Measurements from ENCODE around the gene NCKAP5.

The NCKAP5 gene

DNA sequence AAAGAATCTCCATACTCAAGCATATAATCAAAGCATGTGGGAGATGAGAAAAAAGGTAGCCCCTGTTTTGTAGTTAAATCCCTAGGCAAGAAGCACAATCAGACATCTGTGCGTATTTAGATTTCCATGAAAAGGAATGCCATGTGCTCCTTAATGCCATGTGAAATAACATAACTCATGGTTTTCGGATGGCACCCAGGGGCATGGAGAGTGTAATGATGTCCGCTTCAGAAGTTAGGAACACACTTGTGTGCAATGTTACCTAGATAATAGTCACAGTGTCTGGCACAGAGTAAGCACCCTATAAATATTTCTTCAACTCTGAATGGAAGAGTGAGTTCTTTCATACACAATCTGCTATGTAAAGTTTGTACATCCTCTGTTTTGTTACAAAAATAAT, 197.0 kb downstream of the NCKAP5 start:
- DNase-seq: no peak

DNA sequence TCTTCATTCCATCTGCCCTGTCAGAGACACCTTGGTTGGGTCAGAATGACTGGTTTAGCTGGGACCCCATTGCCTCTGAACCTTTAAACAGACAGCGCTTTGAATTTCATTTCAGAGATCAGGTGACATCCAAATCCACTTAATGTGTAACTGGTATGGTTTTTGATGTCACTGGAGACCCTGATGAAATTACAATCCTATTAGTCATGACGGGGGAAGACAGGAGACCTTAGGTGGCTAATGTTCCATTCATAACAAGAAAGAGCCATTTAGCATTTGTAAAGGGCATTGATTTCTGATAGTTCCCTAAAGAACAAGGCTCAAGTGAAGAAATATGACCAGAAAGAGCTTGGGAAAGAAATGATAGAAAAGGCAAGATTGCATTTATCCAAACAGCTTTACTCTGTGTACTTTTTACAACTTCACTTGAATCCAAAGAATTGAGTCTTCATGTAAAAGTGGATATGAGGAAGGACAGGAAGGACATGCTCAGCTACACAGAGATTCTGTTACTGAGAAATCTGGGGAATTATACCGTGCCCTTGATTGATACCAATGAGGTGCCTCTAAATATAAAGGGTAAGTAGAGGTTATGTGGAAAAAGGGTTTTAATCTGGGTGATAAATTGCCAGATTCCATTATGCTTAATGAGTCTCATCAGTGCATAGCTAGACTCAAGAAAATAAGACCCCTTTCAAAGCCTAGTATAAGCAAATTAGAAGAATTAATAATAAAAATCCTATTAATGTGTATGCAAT, 198.2 kb downstream of the NCKAP5 start:
- DNase-seq: no peak

DNA sequence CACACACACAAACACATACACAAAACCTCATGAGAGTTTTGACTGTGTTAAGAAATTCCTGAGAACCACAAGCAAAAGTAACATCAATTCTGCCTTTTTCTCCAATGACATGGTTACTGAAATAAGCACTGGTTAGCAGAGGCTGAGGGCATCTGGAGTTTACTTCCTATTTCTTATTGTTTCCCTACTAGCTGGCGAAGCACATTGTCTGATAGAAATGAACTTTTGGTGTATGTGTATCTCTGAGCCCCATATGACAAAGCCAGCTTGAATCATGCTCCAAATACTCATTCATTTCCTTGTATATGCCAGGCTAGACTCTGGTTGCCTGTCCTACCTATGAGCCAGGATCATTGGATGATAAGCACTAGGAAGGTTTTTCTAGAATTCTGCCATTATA, 203.1 kb downstream of the NCKAP5 start:
- DNase-seq: no peak

DNA sequence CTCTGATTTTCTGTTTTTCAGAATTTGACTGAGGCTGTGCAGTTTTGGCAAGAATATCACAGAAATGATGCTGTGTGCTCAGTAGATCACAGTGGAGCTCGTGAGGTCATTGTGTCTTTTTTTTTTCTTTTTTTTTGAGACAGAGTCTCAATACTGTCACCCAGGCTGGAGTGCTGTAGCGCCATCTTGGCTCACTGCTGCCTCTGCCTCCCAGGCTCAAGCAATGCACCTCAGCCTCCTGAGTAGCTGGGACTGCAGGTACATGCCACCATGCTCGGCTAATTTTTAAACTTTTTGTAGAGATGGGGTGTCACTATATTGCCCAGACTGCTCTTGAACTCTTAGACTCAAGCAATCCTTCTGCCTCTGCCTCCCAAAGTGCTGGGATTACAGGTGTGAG, 203.6 kb downstream of the NCKAP5 start:
- DNase-seq: no peak

DNA sequence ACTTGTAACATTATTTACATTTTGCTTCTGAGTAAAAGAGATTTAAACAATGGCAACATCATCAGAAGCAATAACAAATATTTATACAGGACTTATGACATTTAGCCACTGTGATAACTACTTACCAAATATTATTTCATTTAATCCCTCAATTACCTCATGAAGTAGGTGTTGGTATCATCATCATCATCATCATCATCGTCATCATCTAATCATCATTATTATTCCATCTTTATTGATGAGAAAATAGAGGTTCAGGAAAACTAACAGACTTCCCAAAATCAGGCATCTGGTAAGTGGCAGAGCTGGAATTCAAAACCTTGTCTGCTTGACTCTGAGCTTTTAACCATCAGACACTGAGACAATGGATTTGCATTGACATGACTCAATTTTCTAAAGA, 204.4 kb downstream of the NCKAP5 start:
- no peak for DNase-seq

DNA sequence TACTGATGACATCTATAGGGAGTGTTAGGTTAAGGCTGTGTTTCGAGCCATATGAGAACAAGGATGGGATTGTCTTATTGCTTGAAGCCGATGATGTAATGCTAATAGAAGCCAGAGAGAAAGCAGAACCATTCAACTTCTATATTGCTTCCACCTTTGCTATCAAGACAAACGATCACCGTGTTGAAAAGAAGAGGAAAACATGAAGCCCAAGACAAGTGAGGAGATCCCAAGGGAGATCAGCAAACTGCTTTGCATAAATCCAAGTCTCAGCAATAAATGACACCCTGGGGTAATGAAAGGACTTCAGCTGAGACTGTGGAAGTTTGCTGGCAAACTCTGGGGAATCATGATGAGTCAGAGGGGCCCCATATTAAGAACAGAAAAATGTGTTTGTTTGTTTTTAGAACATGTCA, 206.2 kb downstream of the NCKAP5 start:
- no peak for DNase-seq

DNA sequence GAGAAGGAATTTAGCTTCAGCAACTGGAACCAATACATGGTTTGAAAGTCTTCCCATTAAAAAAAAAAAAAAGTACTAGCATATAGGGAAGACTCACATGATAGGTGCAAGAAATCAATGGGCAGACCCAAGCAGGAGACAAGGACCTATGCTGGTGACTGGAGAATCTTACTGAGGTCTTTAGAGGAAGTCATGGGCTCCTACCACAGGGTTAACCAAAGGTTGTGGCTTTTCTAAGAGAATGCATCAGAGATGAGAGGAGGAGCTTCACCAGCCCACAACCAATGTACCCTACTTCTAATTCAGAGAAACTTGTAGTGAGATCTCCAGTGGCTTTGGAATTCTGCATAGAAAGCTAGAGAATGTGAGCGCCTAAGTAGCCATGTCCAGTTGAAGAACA, 207.4 kb downstream of the NCKAP5 start:
- DNase-seq: no peak

DNA sequence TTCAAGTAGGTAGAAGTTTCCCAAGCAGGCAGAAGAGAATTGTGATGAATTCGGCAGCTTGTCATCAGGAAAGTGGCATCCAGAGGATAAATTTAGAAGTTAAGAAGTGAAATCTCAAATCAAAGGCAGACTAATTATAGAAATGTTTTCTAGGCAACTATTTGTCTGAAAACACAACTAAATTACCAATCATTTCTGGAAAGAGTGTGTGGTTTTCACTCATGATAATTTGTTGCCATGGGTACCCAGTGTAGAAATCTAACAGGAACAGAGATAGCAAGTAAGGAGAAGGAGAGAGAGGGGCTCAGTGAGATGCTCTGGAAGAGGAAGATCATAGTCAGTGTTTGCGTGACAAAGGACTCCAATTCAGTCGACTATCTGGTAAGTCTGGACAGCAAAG, 208.1 kb downstream of the NCKAP5 start:
- no peak for DNase-seq

DNA sequence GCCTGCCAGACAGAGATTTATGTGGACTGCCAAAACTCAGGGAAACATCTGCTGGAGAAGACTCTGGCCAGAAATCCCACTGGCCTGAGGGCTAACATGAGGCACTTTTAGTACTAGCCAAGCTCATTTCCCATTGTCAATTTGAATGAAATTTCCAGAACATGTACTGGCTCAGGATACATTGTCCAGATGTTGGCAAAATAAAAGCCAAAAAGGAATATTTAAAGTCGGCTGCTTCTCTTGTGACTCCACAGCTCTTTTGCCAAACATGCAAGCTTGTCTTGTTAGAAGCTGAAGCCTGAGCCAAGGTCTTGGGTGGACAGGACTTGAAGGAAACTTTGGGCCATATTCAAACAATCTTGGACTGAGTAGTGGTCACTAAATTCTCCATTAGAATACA, 215.5 kb downstream of the NCKAP5 start:
- DNase-seq: no peak

DNA sequence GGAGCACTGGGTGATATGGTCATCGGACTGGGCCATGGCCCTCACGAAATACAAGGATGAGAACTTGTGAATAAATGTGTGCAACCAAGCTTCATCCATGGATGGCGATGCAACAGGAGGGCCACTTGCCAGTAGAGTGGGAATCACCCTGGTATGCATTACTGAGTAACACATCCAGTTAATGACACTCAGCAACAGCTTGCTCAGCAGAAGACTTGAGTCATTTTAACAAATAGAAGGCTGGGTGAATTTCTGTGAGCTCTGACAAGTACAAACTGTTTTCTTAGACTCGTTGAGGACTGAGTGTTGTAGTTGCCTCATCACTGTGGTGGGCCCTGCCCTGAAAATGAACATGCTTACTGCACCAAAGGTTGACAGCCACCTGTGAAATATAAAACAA, 221.6 kb downstream of the NCKAP5 start:
- no peak for DNase-seq

DNA sequence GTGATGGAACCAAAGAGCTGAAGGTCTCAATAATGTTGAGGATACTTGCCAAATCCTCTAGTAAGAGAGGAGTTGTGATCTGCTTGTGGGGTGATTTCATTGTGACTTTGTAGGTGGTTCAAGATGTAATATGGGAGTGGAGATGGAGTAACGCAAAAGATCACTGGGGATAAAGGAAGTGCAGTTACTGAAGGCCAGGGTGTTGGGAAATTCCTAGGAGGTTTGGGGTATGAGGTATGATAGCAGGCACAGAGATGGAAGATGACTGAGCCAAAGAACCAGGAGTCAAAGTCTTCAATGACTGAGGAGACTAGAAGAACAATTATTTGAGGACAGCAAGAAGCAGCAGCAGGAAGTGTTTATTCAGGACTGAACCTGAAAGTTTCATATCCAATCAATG, 222.6 kb downstream of the NCKAP5 start:
- no peak for DNase-seq

DNA sequence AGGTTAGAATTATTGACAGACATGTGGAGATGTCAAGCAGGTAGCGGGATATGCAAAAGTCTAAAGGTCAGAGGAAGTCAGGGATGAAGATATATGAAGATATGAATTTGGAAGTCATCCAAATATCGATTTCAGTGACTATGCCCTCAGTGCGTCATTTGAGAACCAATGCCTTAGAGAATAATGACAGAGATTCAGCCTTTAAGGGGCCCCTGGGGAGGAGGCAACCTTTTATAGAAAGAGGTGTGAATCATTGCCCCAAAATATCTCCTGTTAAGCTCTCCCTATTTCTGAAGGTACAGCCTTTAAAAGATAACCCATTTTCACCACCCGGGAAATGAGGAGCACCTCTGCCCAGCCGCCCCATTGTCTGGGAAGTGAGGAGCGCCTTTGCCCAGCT, 223.4 kb downstream of the NCKAP5 start:
- DNase-seq: no peak

DNA sequence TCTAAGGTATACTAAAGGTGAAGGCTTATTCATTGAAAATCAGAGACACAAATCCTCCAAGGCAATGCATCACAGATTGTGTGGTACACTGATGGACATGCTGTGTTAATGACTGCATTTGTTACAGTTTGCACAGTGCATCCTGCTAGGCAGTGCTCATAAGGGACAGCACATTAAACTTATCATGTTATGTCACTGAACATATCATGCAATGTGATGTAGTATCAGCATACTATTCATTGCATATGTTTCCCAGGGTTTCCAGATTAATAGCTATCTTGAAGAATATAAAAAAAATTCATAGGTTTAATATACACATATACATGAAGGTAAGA, 225.3 kb downstream of the NCKAP5 start:
- DNase-seq: no peak

DNA sequence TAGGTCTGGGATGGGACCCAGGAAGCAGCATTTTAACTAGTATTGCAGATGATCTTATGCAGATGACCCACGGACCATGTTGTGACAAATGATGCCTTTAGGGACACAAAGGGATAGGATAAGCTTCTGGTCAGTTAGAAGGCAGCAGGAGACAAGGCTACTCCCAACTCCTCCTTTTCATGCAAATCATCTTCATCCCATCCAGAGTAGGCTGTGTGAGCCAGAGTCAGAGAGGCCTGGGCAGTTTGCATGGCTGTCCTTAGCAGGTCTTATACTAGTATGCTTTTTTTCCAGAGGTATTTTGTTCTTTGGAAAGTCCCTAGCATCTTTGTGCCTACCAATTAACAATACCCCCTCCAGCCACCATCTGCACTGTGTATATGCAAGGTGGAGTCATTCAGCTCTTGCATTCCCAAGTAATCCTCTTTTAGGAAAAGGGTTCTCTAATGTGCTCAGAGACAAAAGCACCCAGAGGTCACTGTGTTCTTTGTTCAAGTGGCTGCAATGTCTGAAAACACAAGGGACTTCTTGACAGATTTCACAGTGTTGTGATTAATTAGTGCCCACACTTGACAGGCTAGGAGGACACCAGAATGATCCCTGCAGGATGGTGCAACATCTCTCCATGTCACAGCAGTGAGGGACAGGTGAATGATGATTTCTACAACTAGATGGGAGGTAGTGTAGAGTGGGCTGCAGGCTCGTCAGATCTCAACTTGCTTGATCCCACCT, 225.8 kb downstream of the NCKAP5 start:
- DNase-seq: no peak

DNA sequence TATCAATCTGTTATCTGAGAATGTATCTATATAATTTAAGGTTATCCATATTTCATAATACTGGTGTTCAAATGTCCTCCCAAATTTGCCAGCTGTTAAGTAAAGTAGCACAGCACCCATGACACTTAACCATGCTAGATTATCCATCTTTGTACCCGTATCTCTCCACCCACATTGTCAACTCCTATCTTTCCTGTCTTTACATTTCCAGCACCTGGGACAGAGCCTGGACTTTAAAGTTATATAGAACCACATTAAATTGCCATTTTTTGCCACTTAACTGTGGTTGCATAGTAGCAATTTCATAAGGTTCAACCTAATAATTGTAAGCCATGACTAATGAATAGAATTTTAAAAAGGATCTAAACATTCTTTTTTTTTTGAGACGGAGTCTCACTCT, 226.7 kb downstream of the NCKAP5 start:
- DNase-seq: no peak

DNA sequence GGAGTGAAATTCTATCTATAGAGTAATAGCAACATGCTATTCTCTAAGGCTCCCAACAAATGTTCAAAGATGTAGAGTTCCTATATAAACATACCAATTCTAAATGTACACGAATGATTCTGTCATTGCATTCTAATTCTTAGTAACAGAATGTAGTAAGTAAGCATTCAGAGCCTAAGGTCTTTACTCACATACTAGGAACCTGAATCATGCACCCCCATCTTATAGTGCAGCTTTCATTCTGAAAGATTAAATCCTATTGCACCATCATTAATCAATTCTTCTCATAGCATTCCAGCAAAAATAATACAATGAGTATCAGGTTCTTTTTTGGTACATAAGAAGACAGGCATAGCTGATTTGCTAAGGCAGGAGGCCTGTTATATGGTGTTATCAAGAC, 230.0 kb downstream of the NCKAP5 start:
- DNase-seq: no peak

DNA sequence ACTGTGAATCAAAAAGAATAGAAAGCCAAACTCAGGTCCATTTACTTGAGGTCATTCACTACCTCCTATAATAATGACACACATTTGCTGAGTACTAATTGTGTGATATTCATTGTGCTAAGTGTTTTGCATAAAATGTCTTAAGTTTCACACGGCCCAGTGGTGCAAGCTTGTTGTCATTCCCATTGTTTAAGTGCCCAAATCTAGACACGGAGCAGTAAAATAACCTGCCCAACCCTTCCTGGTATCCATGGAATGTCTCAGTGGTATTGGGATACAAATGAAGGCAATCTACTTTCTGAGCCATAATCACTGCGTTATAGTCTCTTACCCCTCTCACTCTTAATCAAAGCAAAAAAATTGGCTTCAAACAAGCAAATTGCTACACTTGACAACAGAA, 233.3 kb downstream of the NCKAP5 start:
- no peak for DNase-seq

DNA sequence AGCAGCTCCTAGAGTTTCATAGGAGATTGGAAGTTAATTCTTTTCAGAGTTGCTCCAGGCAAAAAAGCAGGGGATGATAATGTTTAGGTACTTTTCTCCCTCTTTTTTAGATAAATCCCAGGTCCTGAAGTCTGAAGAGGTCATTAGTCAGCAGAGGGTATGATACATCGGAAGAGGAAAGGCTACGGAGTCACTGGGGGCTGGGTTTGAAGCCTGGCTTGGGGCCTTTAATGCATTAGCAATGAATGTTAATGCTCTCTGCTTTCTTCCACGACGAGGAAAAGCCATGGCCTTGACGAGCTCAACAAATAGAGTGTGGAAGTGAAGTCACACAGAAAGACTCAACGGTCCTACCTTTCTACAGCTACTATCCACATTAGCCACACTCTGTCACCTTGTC, 235.1 kb downstream of the NCKAP5 start:
- DNase-seq: no peak

DNA sequence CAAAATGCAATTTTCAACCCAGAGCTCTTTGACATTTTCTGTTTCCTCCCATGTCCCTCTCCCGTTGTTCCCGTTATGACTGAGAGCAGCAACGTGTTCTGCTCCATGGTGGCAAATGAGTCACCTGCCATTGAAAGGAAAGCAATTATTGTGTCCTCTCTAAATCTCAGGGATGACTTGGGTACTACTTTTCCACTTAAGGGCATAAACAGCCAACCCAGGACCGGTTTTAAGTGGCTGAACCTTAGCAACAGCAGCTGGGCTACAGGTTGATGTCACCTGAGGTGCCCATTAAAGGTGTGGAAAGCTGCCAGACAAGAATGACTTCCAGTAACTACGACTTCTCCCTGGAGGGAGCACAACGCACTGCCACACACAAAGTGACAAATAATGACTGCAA, 236.8 kb downstream of the NCKAP5 start:
- no peak for DNase-seq

DNA sequence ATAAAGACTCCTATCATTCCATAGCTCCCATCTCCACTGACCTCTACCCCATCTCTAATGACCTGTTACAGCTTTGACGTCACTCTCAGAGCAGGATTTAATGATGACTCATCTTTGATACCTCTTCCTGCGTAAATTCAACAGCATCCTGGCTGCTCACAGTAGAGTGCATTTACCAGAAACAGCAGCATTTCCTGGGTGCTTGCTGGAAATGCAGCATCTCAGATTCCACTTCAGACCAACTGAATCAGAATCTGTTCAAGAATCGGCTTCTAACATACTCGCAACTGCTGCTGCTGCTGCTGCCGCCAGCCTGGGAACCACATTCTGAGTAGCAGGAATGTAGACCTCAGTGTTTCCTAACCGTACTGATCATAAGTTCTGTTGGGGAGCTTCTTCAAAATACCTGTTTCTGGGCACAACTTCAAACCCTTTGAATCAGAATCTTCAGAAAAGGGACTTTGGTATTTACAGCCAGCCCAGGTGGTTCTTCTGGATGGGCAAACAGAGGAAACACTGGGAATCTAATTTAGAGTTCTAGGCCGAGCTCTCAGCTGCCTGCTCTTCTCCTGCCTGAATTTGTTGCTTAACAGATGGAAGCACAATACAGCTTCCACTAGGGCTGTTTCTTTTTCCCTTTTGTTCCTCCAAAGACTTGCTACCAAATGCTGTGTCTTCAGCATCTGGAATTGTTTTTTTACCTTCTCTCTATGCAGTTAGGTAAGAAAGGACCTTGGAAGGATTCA, 241.4 kb downstream of the NCKAP5 start:
- no peak for DNase-seq

DNA sequence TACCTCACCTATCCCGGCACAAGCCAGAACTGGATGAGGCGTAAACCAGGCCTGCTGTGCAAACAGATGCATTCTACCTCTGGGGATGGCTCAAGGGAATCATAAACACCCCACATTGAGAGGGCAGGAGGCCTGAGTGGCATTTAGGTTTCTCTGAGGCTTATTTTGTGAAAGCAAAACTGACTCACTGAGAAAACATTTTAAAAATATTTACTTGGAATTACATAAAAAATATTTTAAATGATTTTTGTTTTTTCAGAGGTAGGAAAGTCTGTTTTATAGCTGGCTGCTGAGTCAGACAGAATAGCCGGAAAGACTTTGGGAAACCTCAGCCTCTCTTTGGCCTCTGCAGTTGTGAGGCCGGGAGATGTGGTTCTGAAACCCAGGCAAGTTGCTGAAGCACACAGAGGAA, 244.1 kb downstream of the NCKAP5 start:
- DNase-seq: no peak

DNA sequence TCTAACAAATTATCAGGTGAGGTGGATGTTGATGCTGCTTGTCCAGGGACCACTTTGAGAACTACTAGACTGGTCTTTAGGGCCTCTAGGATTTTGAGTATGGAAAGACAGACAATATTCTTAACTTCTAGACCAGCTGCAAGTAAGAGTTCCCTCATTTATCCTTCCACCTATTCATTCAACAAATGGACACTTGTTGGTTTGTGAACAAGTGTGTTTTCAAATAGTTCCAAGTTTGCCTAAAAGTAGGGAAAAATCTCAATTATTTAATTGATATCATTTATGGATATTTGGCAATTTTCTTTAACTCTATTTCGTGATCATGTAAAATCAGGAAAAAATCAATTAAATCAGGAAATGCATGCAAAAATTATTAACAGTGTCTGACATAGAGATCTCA, 245.4 kb downstream of the NCKAP5 start:
- no peak for DNase-seq

DNA sequence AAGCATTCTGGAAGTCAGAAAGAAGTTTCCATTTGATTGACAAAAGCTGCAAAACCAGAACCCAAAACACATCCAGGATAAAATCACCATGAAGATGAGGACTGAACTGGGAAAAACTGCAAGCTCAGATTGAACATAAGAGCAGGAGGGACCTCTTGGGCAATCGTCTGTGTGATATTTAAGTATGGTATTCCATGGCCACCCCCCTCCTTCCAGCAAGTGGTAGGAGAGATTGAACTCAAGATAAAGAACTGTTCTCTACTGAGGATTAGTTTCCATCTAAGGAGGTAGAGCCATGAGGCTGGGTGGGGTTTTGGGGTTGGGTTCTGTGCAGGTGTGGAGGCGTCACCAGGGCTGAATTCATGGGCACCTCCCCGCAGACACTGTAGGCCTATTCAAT, 251.1 kb downstream of the NCKAP5 start:
- DNase-seq: no peak

DNA sequence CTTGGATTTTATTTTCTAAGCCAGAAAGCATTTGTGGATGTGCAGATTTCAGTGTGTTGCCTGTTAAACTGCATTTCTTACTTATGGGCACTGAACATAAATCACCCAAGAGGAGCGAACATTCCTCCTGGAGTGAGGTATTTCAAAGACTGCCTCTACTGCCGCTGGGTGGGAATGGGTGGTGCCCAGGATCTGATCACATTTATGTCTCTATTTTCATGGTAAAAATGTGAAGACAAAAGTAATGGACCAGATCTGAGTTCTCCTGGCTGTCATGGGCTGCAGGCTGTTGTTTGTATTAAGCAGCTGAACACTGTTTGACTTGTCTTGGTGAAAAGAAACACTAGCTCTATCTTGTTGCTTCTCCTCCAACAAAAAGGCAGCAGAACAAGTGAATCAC, 251.7 kb downstream of the NCKAP5 start:
- DNase-seq: no peak

Measured in NCI-H446 (cell line).